Prostate gland (tissue), 2 donors: ENCODE measurements around the gene TM9SF1. TPM values are rescaled to one million over a fixed set of nuclear protein-coding genes. Genes with fewer than 3 reads are reported as not detected.

Experiments
- DNase-seq: peaks from one replicate; pipeline ENCODE4 v3.0.0-alpha.2; 2019; ENCODE audit warnings: low spot score
- H3K27ac ChIP-seq, 2 donors: fragments of 200-600 bp; sonication (generic); 2 replicates each; pipeline ENCODE4 v1.5.1; 2017 to 2019
- H3K27me3 ChIP-seq: fragments of 200-600 bp; sonication (generic); replicated peaks from 2 replicates; pipeline ENCODE4 v1.5.1; 2019; ENCODE audit not compliant: insufficient read depth
- H3K36me3 ChIP-seq, 2 donors: fragments of 200-600 bp; sonication (generic); 1 replicate in 1 of 2; 2 replicates in 1 of 2; pipeline versions ENCODE4 v1.5.1 to v1.8.1; 2017 to 2019
- H3K4me1 ChIP-seq: fragments of 200-600 bp; sonication (generic); replicated peaks from 2 replicates; pipeline ENCODE4 v1.5.1; 2019
- H3K4me3 ChIP-seq, 2 donors: fragments of 200-600 bp; sonication (generic); 2 replicates each; pipeline ENCODE4 v1.5.1; 2017 to 2019
- H3K9me3 ChIP-seq: fragments of 200-600 bp; sonication (generic); 2 replicates; pipeline ENCODE4 v1.5.1; 2017
- POLR2A ChIP-seq: fragments of 450-650 bp; IDR thresholded peaks from one replicate; pipeline ENCODE4 v1.6.1; 2016; ENCODE audit warnings: antibody characterized with exemption, mild to moderate bottlenecking
- POLR2AphosphoS5 ChIP-seq: sonication (generic); formaldehyde crosslinking; IDR thresholded peaks from one replicate; pipeline ENCODE4 v1.6.1; 2017; ENCODE audit warnings: antibody characterized with exemption
- WGBS: methylation state at CpG from one replicate; pipeline ENCODE4 v1.1.5; 2018; 5-methylcytosine and 5-hydroxymethylcytosine counted together
- intact Hi-C: fragments of 100-400 bp; cut with DNase I; formaldehyde crosslinking; loops from one replicate; pipeline ENCODE4 v1.14.2; 2022
- total RNA-seq, 2 donors: library from RNA; depleted of rRNA; stranded (reverse); fragments of >200 nt; gene quantifications; one replicate each; pipeline ENCODE4 v1.1.0, GENCODE V29; 2016
- TF ChIP-seq, protein P1 (sequence below), 4 experiments: fragments of 200-600 bp in 2 of 4; fragments of 450-650 bp in 2 of 4; sonication (generic) in 2 of 4; IDR thresholded peaks; 1 replicate in 3 of 4; 2 replicates in 1 of 4; pipeline ENCODE4 v1.5.1; 2016 to 2019; ENCODE audit warnings: antibody characterized with exemption in 4 of 4, mild to moderate bottlenecking in 2 of 4, moderate library complexity in 2 of 4

TM9SF1 gene
- total RNA-seq, 2 donors from 2014 or later, result 68.9 to 113 TPM

DNA sequence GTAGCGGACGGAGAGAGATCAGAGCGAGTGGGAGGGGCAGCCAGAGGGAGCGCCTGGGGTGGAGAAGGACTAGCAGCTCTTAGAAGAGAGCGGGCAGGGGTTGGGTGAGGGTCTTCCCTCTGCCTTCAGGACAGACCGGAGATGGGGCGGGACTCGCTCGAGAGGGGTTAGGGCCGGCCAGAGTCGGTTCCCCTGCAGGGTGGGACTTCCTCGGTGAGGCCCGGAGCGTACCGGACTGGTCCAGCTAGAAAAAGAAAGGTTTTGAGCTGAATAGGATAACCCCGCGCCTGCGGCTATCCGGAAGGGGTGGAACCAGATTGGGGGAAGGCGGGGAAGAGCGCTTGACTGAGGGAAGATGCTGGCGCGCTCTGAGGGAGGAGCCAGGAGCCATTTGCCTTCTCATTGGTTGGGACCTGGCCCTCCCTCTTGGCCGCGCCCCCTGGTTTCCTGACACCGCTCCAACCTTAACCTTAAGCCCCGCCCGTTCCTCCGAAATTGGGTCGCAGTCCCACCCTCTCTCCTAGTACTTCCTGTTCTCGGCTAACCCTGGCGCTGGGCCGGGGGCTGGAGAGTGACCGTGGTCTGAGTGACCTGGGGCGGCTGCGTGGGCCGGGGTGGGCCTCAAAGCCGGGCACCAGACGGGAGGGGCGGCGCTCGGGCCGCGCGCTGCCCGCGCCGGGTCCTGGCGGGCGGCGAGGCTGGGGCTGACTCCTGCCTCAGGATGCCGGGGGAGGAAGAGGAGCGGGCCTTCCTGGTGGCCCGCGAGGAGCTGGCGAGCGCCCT is 48.1 kb downstream of the TM9SF1 start, which contains the start of gene RNF31:
RNF31 (plus strand) TSS at position 521 of the 783 bp plus-strand sequence; CDS start at position 722, 201 bp downstream.
- Histone ChIP-seq H3K27ac (peak within 1 kb of the TSS; percentile 92 to 94), H3K27me3 (no peaks in the 10 kb centered on the region), H3K4me1 (peaks cover 11% of the 10 kb centered on the region), H3K4me3 (peak within 1 kb of the TSS; percentile 68 to 92), H3K36me3 (peaks cover 3 to 18% of the 10 kb centered on the region in 2 donors), H3K9me3 (no peaks in the 10 kb centered on the region)
- under 1% methylated on average over 40 of the region's 57 CpGs for WGBS
- peak; percentile 98 for DNase-seq
- intact Hi-C loops, result no loop called here
- TF ChIP-seq, protein P1, sequence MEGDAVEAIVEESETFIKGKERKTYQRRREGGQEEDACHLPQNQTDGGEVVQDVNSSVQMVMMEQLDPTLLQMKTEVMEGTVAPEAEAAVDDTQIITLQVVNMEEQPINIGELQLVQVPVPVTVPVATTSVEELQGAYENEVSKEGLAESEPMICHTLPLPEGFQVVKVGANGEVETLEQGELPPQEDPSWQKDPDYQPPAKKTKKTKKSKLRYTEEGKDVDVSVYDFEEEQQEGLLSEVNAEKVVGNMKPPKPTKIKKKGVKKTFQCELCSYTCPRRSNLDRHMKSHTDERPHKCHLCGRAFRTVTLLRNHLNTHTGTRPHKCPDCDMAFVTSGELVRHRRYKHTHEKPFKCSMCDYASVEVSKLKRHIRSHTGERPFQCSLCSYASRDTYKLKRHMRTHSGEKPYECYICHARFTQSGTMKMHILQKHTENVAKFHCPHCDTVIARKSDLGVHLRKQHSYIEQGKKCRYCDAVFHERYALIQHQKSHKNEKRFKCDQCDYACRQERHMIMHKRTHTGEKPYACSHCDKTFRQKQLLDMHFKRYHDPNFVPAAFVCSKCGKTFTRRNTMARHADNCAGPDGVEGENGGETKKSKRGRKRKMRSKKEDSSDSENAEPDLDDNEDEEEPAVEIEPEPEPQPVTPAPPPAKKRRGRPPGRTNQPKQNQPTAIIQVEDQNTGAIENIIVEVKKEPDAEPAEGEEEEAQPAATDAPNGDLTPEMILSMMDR (IDR thresholded peaks at IDR 0.05), result peak in 1 of 4 experiments; percentile 18
- peak; percentile 84 for TF ChIP-seq POLR2AphosphoS5
- TF ChIP-seq POLR2A, result peak; percentile 42

GRCh38 chr14:24146453-24146977 is 48.7 kb downstream of the TM9SF1 start, which contains the start of gene PSME2:
Gene PSME2 (minus strand): TSS chr14:24146610. CDS start chr14:24146581, 29 bp downstream.
- peak within 1 kb of the TSS; percentile 68 to 92 for H3K4me3 ChIP-seq
- peaks cover 11% of the 10 kb centered on the region for H3K4me1 ChIP-seq
- no peaks in the 10 kb centered on the region for H3K9me3 ChIP-seq
- TF ChIP-seq POLR2A (peak; percentile 51), POLR2AphosphoS5 (peak; percentile 71)
- TF ChIP-seq, protein P1 (IDR thresholded peaks at IDR 0.05), result no peak
- peak; percentile 92 for DNase-seq
- peaks cover under 1 to 12% of the 10 kb centered on the region in 2 donors for H3K36me3 ChIP-seq
- H3K27ac ChIP-seq, result peak within 1 kb of the TSS; percentile 92 to 94
- under 1% methylated on average over 25 of the region's 25 CpGs for WGBS
- intact Hi-C loops, result no loop called here
- H3K27me3 ChIP-seq, result no peaks in the 10 kb centered on the region

DNA sequence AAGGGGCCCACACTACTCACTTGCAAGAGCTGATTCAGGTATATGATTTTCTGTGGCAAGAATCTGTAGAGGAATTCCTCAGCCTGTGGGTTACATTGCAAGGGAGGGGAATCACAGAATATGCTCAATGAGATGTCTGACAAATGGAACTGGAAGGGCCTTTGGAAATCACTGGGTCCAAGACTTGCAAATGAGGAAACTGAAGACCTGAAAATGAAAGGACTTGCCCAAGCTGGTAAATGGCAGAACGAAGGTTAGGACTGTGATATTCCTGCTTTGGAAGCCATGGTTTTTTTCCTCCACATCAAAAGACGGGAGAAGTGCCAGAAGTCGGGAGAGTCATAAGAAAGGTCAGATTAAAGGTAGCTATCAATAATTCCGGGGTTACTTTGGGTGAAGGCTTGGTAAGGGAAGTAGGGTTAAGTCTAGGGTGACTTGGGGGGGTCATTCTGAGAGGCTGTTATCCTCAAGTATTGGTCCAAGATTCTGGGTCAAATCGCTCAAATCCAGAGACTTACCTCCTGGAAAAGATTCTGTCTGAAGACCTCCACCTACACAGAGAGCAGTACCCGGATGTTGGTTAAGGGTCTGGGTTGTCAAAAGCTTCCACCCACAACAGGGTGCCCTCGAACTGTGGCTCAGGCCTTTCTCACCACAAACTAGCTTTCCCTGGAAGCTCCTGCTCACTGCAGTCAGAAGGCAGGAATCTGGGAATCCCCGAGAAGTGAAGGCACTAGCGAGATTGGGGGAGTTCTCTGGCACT is 49.4 kb downstream of the TM9SF1 start:
- intact Hi-C loops, result no loop called here
- TF ChIP-seq POLR2AphosphoS5 (no peak), POLR2A (no peak)
- TF ChIP-seq, protein P1 (IDR thresholded peaks at IDR 0.05), result no peak

DNA sequence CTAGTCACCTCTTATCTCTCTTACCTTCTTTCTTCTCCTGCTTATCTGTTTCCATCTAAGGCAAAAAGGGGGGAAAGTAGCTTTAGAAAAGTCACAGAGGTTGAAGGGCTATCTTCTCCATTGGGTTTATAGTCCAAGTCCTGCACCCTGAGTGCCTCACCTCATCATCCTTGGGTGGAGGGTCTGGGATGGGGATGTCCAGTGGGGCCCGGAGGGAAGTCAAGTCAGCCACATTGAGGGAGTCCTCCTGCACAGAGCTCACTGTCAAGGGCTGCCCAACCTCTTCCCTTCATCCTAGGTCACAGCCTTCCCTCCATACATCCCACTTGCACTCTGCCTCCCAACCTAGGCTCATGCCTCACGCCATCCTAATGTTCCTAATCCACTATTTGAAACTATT is 50.0 kb downstream of the TM9SF1 start:
- TF ChIP-seq, protein P1 (IDR thresholded peaks at IDR 0.05), result no peak
- TF ChIP-seq POLR2A (no peak), POLR2AphosphoS5 (no peak)
- Histone ChIP-seq H3K4me3 (no peak overlapping the region), H3K27ac (peak overlapping the region in 1 of 2 donors; percentile 94), H3K36me3 (no peaks in the 10 kb centered on the region), H3K9me3 (no peaks in the 10 kb centered on the region), H3K4me1 (peaks cover 11% of the 10 kb centered on the region), H3K27me3 (no peaks in the 10 kb centered on the region)
- WGBS, result 89% methylated on average over 2 of the region's 2 CpGs
- DNase-seq, result no peak
- intact Hi-C loops, result no loop called here

More for the DNA sequence above, 49.4 kb downstream of the TM9SF1 start:
- Histone ChIP-seq H3K9me3 (no peaks in the 10 kb centered on the region), H3K36me3 (peaks cover 0 to 5% of the 10 kb centered on the region in 2 donors), H3K27ac (peak overlapping the region; percentile 92 to 94), H3K4me1 (peaks cover 11% of the 10 kb centered on the region), H3K4me3 (peak overlapping the region; percentile 68 to 92), H3K27me3 (no peaks in the 10 kb centered on the region)
- 14% methylated on average over 9 of the region's 9 CpGs for WGBS
- no peak for DNase-seq
